ENCODE data around the gene HOXB8.

GRCh38 chr17:48593840-48594537 is 21.1 kb downstream of the HOXB8 start:
- TF ChIP-seq CTCF (IDR thresholded peaks at IDR 0.05; ENCODE audit: insufficient read depth, low read length, poor library complexity, severe bottlenecking) (peak; percentile 58), EZH2phosphoT487 (conservative IDR thresholded peaks at IDR 0.05; ENCODE audit: low read length) (no peak)

Measured in SU-DHL-6 (cell line).